Motor neuron (in vitro differentiated cells): Measurements from ENCODE around the gene PDK3. TPM values are rescaled to one million over a fixed set of nuclear protein-coding genes. Genes with fewer than 3 reads are reported as not detected.

Experiments used
- ATAC-seq, 8 experiments: fragments of 200-7000 bp; cut with Tn5 transposase; replicated peaks in 6 of 8; 2 replicates each; pipeline ENCODE4 v1.8.0; 2021; ENCODE audit warnings: mild to moderate bottlenecking in 8 of 8, moderate library complexity in 8 of 8
- H3K27ac ChIP-seq, 2 donors: fragments of 250-450 bp; sonication (Bioruptor Pico); 2 replicates each; pipeline ENCODE4 v1.9.0; 2021; ENCODE audit warnings: antibody characterized with exemption in 2 of 2, mild to moderate bottlenecking in 2 of 2, moderate library complexity in 1 of 2
- H3K4me1 ChIP-seq, 2 donors: fragments of 250-450 bp; sonication (Bioruptor Pico); replicated peaks in 1 of 2; 2 replicates each; pipeline ENCODE4 v1.6.1; 2021; ENCODE audit warnings: antibody characterized with exemption in 2 of 2, mild to moderate bottlenecking in 2 of 2, moderate library complexity in 1 of 2
- H3K4me3 ChIP-seq, 5 donors: fragments of 250-450 bp; sonication (Bioruptor Pico); 2 replicates each; pipeline ENCODE4 v1.9.0; 2021; ENCODE audit warnings: antibody characterized with exemption in 5 of 5, mild to moderate bottlenecking in 5 of 5, moderate library complexity in 4 of 5
- WGBS, 10 experiments: fragments of 450-650 bp; shearing (Covaris generic); methylation state at CpG; one replicate each; pipeline ENCODE4 v1.0.0; 2022; 5-methylcytosine and 5-hydroxymethylcytosine counted together
- in situ Hi-C, 9 experiments: fragments of 400-800 bp; cut with MboI; loops; one replicate each; pipeline ENCODE4 v1.15.0; 2021; ENCODE audit warnings: low sequenced_read_pairs in 9 of 9, low pct_unique_long_range_greater_than_20kb in 2 of 9; ENCODE audit not compliant: unreplicated experiment in 9 of 9
- total RNA-seq, 8 experiments: library from RNA; unstranded; fragments of 300-600 nt; gene quantifications; 2 replicates each; pipeline versions ENCODE4 v1.2.3 to v1.2.4, GENCODE V29; 2022

Gene PDK3
- total RNA-seq, 8 experiments from 2014 or later, result 4.8 to 15.3 (median 9.2) TPM

GRCh38 chrX:24525455-24525854 lies 60.4 kb downstream of the PDK3 start:
- Histone ChIP-seq H3K27ac (no peak overlapping the region), H3K4me3 (no peak overlapping the region), H3K4me1 (peaks cover 0 to 8% of the 10 kb centered on the region in 2 donors)
- in situ Hi-C loops, result no loop called here
- WGBS, 10 experiments, result 75 to 100% (median 85%) methylated on average over 1 to 2 of the region's 2 CpGs; no CpG with 5 or more reads in 6 of the 10 experiments
- ATAC-seq, result no peak

GRCh38 chrX:24526616-24527015 lies 61.5 kb downstream of the PDK3 start:
- no peak for ATAC-seq
- peaks cover 0 to 8% of the 10 kb centered on the region in 2 donors for H3K4me1 ChIP-seq
- H3K27ac ChIP-seq, result no peak overlapping the region
- in situ Hi-C loops, result no loop called here
- no peak overlapping the region for H3K4me3 ChIP-seq
- 35 to 100% (median 80%) methylated on average over 1 to 2 of the region's 2 CpGs; no CpG with 5 or more reads in 5 of the 10 experiments for WGBS, 10 experiments

- no peak overlapping the region for H3K4me3 ChIP-seq
- no peak overlapping the region for H3K27ac ChIP-seq
- peak in 1 of 8 experiments; percentile 84 for ATAC-seq
- in situ Hi-C loops, result no loop called here
- 0 to 100% (median 46%) methylated on average over 1 of the region's 1 CpG; no CpG with 5 or more reads in 4 of the 10 experiments for WGBS, 10 experiments
- H3K4me1 ChIP-seq, result peaks cover 0 to 8% of the 10 kb centered on the region in 2 donors
Measured at GRCh38 chrX:24528605-24529004, 63.5 kb downstream of the PDK3 start.

- no peak overlapping the region for H3K27ac ChIP-seq
- no peaks in the 10 kb centered on the region for H3K4me1 ChIP-seq
- H3K4me3 ChIP-seq, result no peak overlapping the region
- in situ Hi-C loops, result no loop called here
- no peak for ATAC-seq
Measured at GRCh38 chrX:24536551-24536950, 71.5 kb downstream of the PDK3 start.

- H3K4me1 ChIP-seq, result no peaks in the 10 kb centered on the region
- ATAC-seq, result no peak
- 0 to 100% (median 80%) methylated on average over 1 to 4 of the region's 4 CpGs; no CpG with 5 or more reads in 3 of the 10 experiments for WGBS, 10 experiments
- H3K27ac ChIP-seq, result no peak overlapping the region
- in situ Hi-C loops, result no loop called here
- H3K4me3 ChIP-seq, result no peak overlapping the region
Measured at GRCh38 chrX:24542756-24543155, 77.7 kb downstream of the PDK3 start.

GRCh38 chrX:24547961-24548360 lies 82.9 kb downstream of the PDK3 start:
- in situ Hi-C loops, result no loop called here
- 88 to 100% methylated on average over 1 of the region's 1 CpG; no CpG with 5 or more reads in 8 of the 10 experiments for WGBS, 10 experiments

GRCh38 chrX:24550166-24550565 lies 85.1 kb downstream of the PDK3 start:
- no peak overlapping the region for H3K4me3 ChIP-seq
- peak in 1 of 8 experiments; percentile 69 for ATAC-seq
- H3K27ac ChIP-seq, result no peak overlapping the region
- in situ Hi-C loops, result no loop called here
- H3K4me1 ChIP-seq, result peaks cover 3 to 4% of the 10 kb centered on the region in 2 donors
- WGBS, 10 experiments, result 60 to 90% (median 83%) methylated on average over 1 to 2 of the region's 5 CpGs; no CpG with 5 or more reads in 7 of the 10 experiments

More at GRCh38 chrX:24547961-24548360, 82.9 kb downstream of the PDK3 start:
- ATAC-seq, result no peak
- H3K4me1 ChIP-seq, result peaks cover 3 to 4% of the 10 kb centered on the region in 2 donors
- no peak overlapping the region for H3K27ac ChIP-seq
- H3K4me3 ChIP-seq, result no peak overlapping the region

GRCh38 chrX:24553011-24553410 lies 87.9 kb downstream of the PDK3 start:
- Histone ChIP-seq H3K27ac (no peak overlapping the region), H3K4me1 (peaks cover 3 to 4% of the 10 kb centered on the region in 2 donors), H3K4me3 (no peak overlapping the region)
- WGBS, 10 experiments, result 0 to 83% (median 30%) methylated on average over 1 to 4 of the region's 4 CpGs; no CpG with 5 or more reads in 5 of the 10 experiments
- peak in 1 of 8 experiments; percentile 35 for ATAC-seq
- in situ Hi-C loops, result no loop called here

GRCh38 chrX:24561121-24561520 lies 96.0 kb downstream of the PDK3 start:
- in situ Hi-C loops, result no loop called here
- no peaks in the 10 kb centered on the region for H3K4me1 ChIP-seq
- no peak overlapping the region for H3K4me3 ChIP-seq
- peak in 3 of 8 experiments; percentile 32 to 53 (median 43) for ATAC-seq
- no peak overlapping the region for H3K27ac ChIP-seq
- 58 to 83% (median 82%) methylated on average over 1 to 5 of the region's 5 CpGs; no CpG with 5 or more reads in 7 of the 10 experiments for WGBS, 10 experiments

GRCh38 chrX:24563291-24564010 lies 98.4 kb downstream of the PDK3 start:
- Histone ChIP-seq H3K27ac (no peak overlapping the region), H3K4me3 (no peak overlapping the region), H3K4me1 (no peaks in the 10 kb centered on the region)
- no peak for ATAC-seq
- 62 to 100% (median 93%) methylated on average over 2 to 8 of the region's 19 CpGs; no CpG with 5 or more reads in 7 of the 10 experiments for WGBS, 10 experiments
- in situ Hi-C loops, result no loop called here

GRCh38 chrX:24566240-24566639 lies 101.2 kb downstream of the PDK3 start:
- no peaks in the 10 kb centered on the region for H3K4me1 ChIP-seq
- H3K4me3 ChIP-seq, result no peak overlapping the region
- in situ Hi-C loops, result no loop called here
- WGBS, 10 experiments, result 5 to 100% (median 94%) methylated on average over 2 to 3 of the region's 3 CpGs; no CpG with 5 or more reads in 6 of the 10 experiments
- no peak overlapping the region for H3K27ac ChIP-seq
- peak in 3 of 8 experiments; percentile 28 to 79 (median 36) for ATAC-seq

GRCh38 chrX:24567169-24567568 lies 102.1 kb downstream of the PDK3 start:
- H3K27ac ChIP-seq, result no peak overlapping the region
- 0 to 100% (median 70%) methylated on average over 1 to 3 of the region's 4 CpGs; no CpG with 5 or more reads in 5 of the 10 experiments for WGBS, 10 experiments
- in situ Hi-C loops, result no loop called here

GRCh38 chrX:24574743-24575142 lies 109.7 kb downstream of the PDK3 start:
- Histone ChIP-seq H3K4me3 (no peak overlapping the region), H3K27ac (no peak overlapping the region), H3K4me1 (no peaks in the 10 kb centered on the region)
- no peak for ATAC-seq
- WGBS, 10 experiments, result 17 to 93% methylated on average over 1 to 3 of the region's 4 CpGs; no CpG with 5 or more reads in 8 of the 10 experiments
- in situ Hi-C loops, result no loop called here

More at GRCh38 chrX:24567169-24567568, 102.1 kb downstream of the PDK3 start:
- Histone ChIP-seq H3K4me1 (no peaks in the 10 kb centered on the region), H3K4me3 (no peak overlapping the region)
- ATAC-seq, result peak in 3 of 8 experiments; percentile 76 to 85 (median 82)
